CD4-positive, alpha-beta T cell treated with Interleukin-12 subunit alpha and Interleukin-12 subunit beta, for 1 hour (primary cell): ENCODE data around the gene SDCBP2.

ENCODE experiments used
- DNase-seq: peaks from one replicate; pipeline ENCODE4 v3.0.0-alpha.2; 2020

SDCBP2 gene

GRCh38 chr20:1310071-1310470 lies 18.9 kb downstream of the SDCBP2 start:
- DNase-seq, result no peak

GRCh38 chr20:1309439-1309847 lies 19.5 kb downstream of the SDCBP2 start:
- DNase-seq, result no peak

GRCh38 chr20:1308702-1309095 lies 20.2 kb downstream of the SDCBP2 start:
- DNase-seq, result no peak

GRCh38 chr20:1308067-1308701 lies 20.8 kb downstream of the SDCBP2 start:
- no peak for DNase-seq

- DNase-seq, result no peak
Measured at GRCh38 chr20:1307571-1307971, 21.4 kb downstream of the SDCBP2 start.

GRCh38 chr20:1307171-1307570 lies 21.8 kb downstream of the SDCBP2 start:
- no peak for DNase-seq

GRCh38 chr20:1306316-1307135 lies 22.4 kb downstream of the SDCBP2 start:
- DNase-seq, result no peak

GRCh38 chr20:1305712-1306111 lies 23.2 kb downstream of the SDCBP2 start:
- no peak for DNase-seq

- DNase-seq, result no peak
Measured at GRCh38 chr20:1304710-1305515, 24.0 kb downstream of the SDCBP2 start.

GRCh38 chr20:1302685-1303541 lies 26.0 kb downstream of the SDCBP2 start:
- DNase-seq, result no peak

GRCh38 chr20:1301031-1301529 lies 27.9 kb downstream of the SDCBP2 start:
- peak; percentile 47 for DNase-seq

- no peak for DNase-seq
Measured at GRCh38 chr20:1300083-1300840, 28.7 kb downstream of the SDCBP2 start.

GRCh38 chr20:1299522-1299921 lies 29.4 kb downstream of the SDCBP2 start:
- peak; percentile 33 for DNase-seq

GRCh38 chr20:1298888-1299511 lies 29.9 kb downstream of the SDCBP2 start:
- DNase-seq, result no peak

GRCh38 chr20:1298166-1298565 lies 30.8 kb downstream of the SDCBP2 start:
- no peak for DNase-seq

- no peak for DNase-seq
Measured at GRCh38 chr20:1297486-1297885, 31.5 kb downstream of the SDCBP2 start.

GRCh38 chr20:1296922-1297321 lies 32.0 kb downstream of the SDCBP2 start:
- no peak for DNase-seq

- DNase-seq, result no peak
Measured at GRCh38 chr20:1296117-1296610, 32.8 kb downstream of the SDCBP2 start.

- no peak for DNase-seq
Measured at GRCh38 chr20:1295276-1295930, 33.5 kb downstream of the SDCBP2 start.

GRCh38 chr20:1294497-1294896 lies 34.4 kb downstream of the SDCBP2 start:
- DNase-seq, result no peak
